Neutrophil (primary cell): ENCODE results near the gene CD99L2.
"Not testable (repeated sequence)": the region's sequence is repeated elsewhere in the genome, so short reads cannot be mapped to it uniquely, and the experiment has no call there.

ENCODE experiments used
- H3K27ac ChIP-seq: fragments of 200-600 bp; sonication (generic); 2 replicates; pipeline ENCODE4 v1.5.1; 2016; ENCODE audit warnings: mild to moderate bottlenecking, moderate library complexity
- H3K27me3 ChIP-seq: fragments of 200-600 bp; sonication (generic); 2 replicates; pipeline ENCODE4 v1.6.0; 2016; ENCODE audit warnings: mild to moderate bottlenecking
- H3K36me3 ChIP-seq: fragments of 200-600 bp; sonication (generic); 2 replicates; pipeline ENCODE4 v1.5.1; 2017
- H3K4me1 ChIP-seq, 2 experiments: fragments of 200-600 bp in 1 of 2; sonication (generic) in 1 of 2; 1 replicate in 1 of 2; 2 replicates in 1 of 2; pipeline versions ENCODE4 v1.5.1 to v1.6.1; 2013 to 2016; ENCODE audit warnings: low read depth in 1 of 2, low read length in 1 of 2, mild to moderate bottlenecking in 1 of 2, moderate library complexity in 1 of 2; ENCODE audit not compliant: control insufficient read depth in 1 of 2, insufficient read depth in 1 of 2
- H3K4me3 ChIP-seq, 2 experiments: fragments of 200-600 bp in 1 of 2; sonication (generic) in 1 of 2; 1 replicate in 1 of 2; 2 replicates in 1 of 2; pipeline ENCODE4 v1.5.1; 2013 to 2016; ENCODE audit warnings: low read depth in 1 of 2, low read length in 1 of 2, mild to moderate bottlenecking in 1 of 2, moderate library complexity in 1 of 2
- H3K9me3 ChIP-seq: fragments of 200-600 bp; sonication (generic); 2 replicates; pipeline ENCODE4 v1.5.1; 2016
- TF ChIP-seq, protein P1 (sequence below): fragments of 200-600 bp; sonication (generic); IDR thresholded peaks from 2 replicates; pipeline ENCODE4 v1.5.1; 2016; ENCODE audit warnings: antibody characterized with exemption

The CD99L2 gene

DNA sequence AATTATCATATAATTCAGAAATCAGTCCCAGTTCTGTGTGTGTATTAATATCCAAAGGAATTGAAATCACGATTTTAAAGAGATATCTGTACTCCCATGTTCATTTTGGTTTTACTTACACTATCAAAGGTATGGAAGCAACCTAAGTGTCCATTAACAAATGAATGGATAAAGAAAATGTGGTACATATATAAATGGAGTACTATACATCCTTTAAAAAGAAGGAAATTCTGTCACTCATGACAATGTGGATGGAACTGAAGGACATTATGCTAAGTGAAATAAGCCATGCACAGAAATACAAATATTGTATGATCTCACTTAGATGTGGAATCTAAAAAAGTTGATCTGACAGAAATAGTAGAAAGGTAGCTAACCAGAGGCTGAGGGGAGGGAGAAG is 63.8 kb downstream of the CD99L2 start:
- H3K4me1 ChIP-seq: no peaks in the 10 kb centered on the region
- H3K27me3 ChIP-seq: no peaks in the 10 kb centered on the region
- H3K4me3 ChIP-seq: no peak overlapping the region
- no peak overlapping the region for H3K27ac ChIP-seq
- TF ChIP-seq, protein P1, sequence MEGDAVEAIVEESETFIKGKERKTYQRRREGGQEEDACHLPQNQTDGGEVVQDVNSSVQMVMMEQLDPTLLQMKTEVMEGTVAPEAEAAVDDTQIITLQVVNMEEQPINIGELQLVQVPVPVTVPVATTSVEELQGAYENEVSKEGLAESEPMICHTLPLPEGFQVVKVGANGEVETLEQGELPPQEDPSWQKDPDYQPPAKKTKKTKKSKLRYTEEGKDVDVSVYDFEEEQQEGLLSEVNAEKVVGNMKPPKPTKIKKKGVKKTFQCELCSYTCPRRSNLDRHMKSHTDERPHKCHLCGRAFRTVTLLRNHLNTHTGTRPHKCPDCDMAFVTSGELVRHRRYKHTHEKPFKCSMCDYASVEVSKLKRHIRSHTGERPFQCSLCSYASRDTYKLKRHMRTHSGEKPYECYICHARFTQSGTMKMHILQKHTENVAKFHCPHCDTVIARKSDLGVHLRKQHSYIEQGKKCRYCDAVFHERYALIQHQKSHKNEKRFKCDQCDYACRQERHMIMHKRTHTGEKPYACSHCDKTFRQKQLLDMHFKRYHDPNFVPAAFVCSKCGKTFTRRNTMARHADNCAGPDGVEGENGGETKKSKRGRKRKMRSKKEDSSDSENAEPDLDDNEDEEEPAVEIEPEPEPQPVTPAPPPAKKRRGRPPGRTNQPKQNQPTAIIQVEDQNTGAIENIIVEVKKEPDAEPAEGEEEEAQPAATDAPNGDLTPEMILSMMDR: no peak
- no peaks in the 10 kb centered on the region for H3K36me3 ChIP-seq
- no peaks in the 10 kb centered on the region for H3K9me3 ChIP-seq

DNA sequence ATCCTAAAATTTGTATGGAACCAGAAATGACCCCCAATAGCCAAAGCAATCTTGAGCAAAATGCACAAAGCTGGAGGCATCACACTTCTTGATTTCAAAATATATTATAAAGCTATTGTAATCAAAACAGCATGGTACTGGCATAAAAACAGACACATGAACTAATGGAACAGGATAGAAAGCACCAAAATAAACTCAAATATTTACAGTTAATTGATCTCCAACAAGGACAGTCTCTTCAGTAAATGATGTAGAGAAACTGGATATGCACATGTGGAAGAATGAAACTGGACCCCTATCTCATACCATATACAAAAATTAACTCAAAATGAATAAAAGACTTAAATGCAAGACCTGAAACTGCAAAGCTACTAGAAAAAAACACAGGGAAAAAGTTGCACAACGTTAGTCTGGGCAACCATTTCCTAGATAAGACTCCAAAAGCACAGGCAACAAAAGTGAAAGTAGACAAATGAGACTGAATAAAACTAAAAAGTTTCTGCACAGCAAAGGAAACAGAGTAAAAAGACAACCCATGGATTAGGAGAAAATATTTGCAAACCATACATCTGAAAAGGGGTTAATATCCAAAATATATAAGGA is 64.9 kb downstream of the CD99L2 start:
- no peak overlapping the region for H3K4me3 ChIP-seq
- H3K9me3 ChIP-seq: no peaks in the 10 kb centered on the region
- H3K36me3 ChIP-seq: no peaks in the 10 kb centered on the region
- H3K27ac ChIP-seq: no peak overlapping the region
- TF ChIP-seq, protein P1: no peak
- no peaks in the 10 kb centered on the region for H3K27me3 ChIP-seq
- H3K4me1 ChIP-seq: no peaks in the 10 kb centered on the region

DNA sequence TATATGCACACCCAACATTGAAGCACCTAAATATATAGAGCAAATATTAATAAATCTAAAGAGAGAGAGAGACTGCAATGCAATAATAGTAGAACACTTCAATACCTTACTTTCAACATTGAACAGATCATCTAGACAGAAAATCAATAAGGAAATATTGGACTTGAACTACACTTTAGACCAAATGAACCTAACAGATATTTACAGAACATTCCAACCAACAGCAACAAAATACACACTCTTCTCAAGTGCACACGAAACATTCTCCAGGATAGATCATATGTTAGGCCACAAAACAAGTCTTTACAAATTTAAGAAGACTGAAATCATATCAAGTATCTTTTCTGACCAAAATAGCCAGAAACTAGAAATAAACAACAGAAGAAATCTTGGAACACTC is 66.6 kb downstream of the CD99L2 start:
- H3K27ac ChIP-seq: no peak overlapping the region
- TF ChIP-seq, protein P1: no peak
- H3K27me3 ChIP-seq: no peaks in the 10 kb centered on the region
- no peak overlapping the region for H3K4me3 ChIP-seq
- no peaks in the 10 kb centered on the region for H3K9me3 ChIP-seq
- H3K4me1 ChIP-seq: no peaks in the 10 kb centered on the region
- H3K36me3 ChIP-seq: no peaks in the 10 kb centered on the region

DNA sequence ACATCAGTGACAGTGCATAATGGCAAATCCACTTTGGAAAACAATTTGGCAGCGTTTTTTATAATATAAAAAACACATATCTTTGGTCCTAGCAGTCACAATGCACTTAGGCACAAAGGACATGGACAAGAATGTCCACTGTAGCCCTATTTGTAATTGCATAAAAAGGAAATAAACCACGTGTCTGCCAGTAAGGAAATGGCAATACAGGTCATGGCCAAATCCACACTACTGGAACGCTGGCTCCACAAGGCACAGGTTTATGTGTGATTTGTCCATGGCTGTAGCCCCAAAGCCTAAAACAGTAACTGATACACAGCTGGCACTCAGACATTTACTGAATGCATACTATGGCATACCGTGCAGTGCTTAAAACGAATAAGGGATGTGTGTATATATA is 69.7 kb downstream of the CD99L2 start:
- TF ChIP-seq, protein P1: no peak
- H3K27ac ChIP-seq: no peak overlapping the region
- no peaks in the 10 kb centered on the region for H3K27me3 ChIP-seq
- H3K4me1 ChIP-seq: no peaks in the 10 kb centered on the region
- no peaks in the 10 kb centered on the region for H3K9me3 ChIP-seq
- no peaks in the 10 kb centered on the region for H3K36me3 ChIP-seq
- no peak overlapping the region for H3K4me3 ChIP-seq

DNA sequence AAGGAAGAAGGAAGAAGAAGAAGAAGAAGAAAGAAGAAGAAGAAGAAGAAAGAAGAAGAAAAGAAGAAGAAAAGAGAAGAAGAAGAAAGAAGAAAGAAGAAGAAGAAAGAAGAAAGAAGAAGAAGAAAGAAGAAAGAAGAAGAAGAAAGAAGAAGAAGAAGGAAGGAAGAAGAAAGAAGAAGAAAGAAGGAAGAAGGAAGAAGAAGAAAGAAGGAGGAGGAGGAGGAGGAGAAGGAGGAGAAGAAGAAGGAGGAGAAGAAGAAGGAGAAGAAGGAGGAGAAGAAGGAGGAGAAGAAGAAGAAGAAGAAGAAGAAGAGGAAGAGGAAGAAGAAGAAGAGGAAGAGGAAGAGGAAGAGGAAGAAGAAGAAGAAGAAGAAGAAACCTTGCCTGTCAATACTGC is 74.1 kb downstream of the CD99L2 start:
- not testable (repeated sequence) for H3K36me3 ChIP-seq, H3K4me3 ChIP-seq, H3K9me3 ChIP-seq, H3K27me3 ChIP-seq, H3K27ac ChIP-seq, H3K4me1 ChIP-seq

DNA sequence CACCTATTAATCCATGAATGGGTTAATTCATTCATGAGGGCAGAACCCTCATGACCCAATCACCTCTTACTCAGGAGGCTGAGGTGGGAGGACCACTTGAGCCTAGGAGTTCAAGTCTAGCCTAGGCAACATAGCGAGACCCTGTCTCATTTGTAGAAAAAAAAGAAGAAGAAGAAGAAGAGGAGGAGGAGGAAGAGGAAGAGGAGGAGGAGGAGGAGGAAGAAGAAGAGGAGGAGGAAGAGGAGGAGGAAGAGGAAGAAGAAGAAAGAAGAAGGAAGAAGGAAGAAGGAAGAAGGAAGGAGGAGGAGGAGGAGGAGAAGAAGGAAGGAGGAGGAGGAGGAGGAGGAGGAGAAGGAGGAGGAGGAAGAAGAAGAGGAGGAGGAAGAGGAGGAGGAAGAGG is 74.6 kb downstream of the CD99L2 start:
- not testable (repeated sequence) for H3K4me1 ChIP-seq, H3K9me3 ChIP-seq, H3K27me3 ChIP-seq, H3K36me3 ChIP-seq, H3K4me3 ChIP-seq, H3K27ac ChIP-seq

DNA sequence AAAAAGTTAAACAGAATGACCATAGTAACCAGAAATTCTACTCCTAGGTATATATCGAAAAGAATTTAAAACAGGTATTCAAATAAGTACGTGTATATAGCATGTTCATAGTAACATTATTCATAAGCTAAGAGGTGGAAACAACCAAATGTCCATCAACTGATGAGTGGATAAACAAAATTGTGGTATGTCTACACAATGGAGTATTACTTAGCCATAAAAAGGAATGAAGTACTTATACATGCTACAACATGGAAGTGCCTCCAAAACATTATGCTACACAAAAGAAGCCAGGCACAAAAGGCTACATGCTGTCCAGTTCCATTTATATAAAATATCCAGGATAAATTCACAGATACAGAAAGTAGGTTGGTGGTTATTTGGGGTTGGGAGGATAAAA is 76.5 kb downstream of the CD99L2 start:
- TF ChIP-seq, protein P1: no peak
- H3K27ac ChIP-seq: no peak overlapping the region
- no peaks in the 10 kb centered on the region for H3K9me3 ChIP-seq
- H3K4me1 ChIP-seq: no peaks in the 10 kb centered on the region
- no peaks in the 10 kb centered on the region for H3K27me3 ChIP-seq
- no peak overlapping the region for H3K4me3 ChIP-seq
- H3K36me3 ChIP-seq: no peaks in the 10 kb centered on the region
